ENCODE results near the gene RRAS2.

The RRAS2 gene

GRCh38 chr11:14336507-14337503 is 22.2 kb downstream of the RRAS2 start:
- TF ChIP-seq Cebpa-rat (IDR thresholded peaks at IDR 0.05) = no peak

GRCh38 chr11:14335712-14336111 is 23.3 kb downstream of the RRAS2 start:
- Histone ChIP-seq H3K27me3 (no peaks in the 10 kb centered on the region), H3K4me1 (peaks cover 0 to 23% (median 0%) of the 10 kb centered on the region in 10 experiments; a peak in 5 of 20 replicates), H4K20me1 (peaks cover 0 to 31% (median 0%) of the 10 kb centered on the region in 11 experiments; a peak in 3 of 22 replicates)

More at GRCh38 chr11:14336507-14337503, 22.2 kb downstream of the RRAS2 start:
- 0 out of 22 replicates have a peak, but pooled peaks cover 0 to 3% (median 0%) of the 10 kb centered on the region in 11 experiments for H3K36me3 ChIP-seq
- no peak overlapping the region for H3K9ac ChIP-seq
- H3K27ac ChIP-seq = no peak overlapping the region
- H3K4me1 ChIP-seq = peaks cover 0 to 13% (median 0%) of the 10 kb centered on the region in 10 experiments; a peak in 5 of 20 replicates
- H3K27me3 ChIP-seq = no peaks in the 10 kb centered on the region
- peaks cover 9 to 34% (median 18%) of the 10 kb centered on the region in 11 experiments; a peak in 18 of 22 replicates for H3K9me3 ChIP-seq (replicated peaks in 1 of 11)
- peak overlapping the region in 2 of 11 experiments; percentile 3 to 35; a peak in 1 of 22 replicates for H3K4me2 ChIP-seq
- H3K4me3 ChIP-seq = no peak overlapping the region
- peaks cover 0 to 31% (median 0%) of the 10 kb centered on the region in 11 experiments; a peak in 3 of 22 replicates for H4K20me1 ChIP-seq

GRCh38 chr11:14334893-14335292 is 24.1 kb downstream of the RRAS2 start:
- 0 out of 22 replicates have a peak, but pooled peaks cover 0 to 3% (median 0%) of the 10 kb centered on the region in 11 experiments for H3K36me3 ChIP-seq
- no peak overlapping the region for H3K4me3 ChIP-seq
- H3K27ac ChIP-seq = no peak overlapping the region
- no peak overlapping the region for H3K4me2 ChIP-seq
- H3K4me1 ChIP-seq = peaks cover 0 to 24% (median 0%) of the 10 kb centered on the region in 10 experiments; a peak in 5 of 20 replicates
- no peaks in the 10 kb centered on the region for H3K27me3 ChIP-seq
- peaks cover 0 to 34% (median 0%) of the 10 kb centered on the region in 11 experiments; a peak in 3 of 22 replicates for H4K20me1 ChIP-seq
- TF ChIP-seq Cebpa-rat (IDR thresholded peaks at IDR 0.05) = no peak
- H3K9ac ChIP-seq = no peak overlapping the region
- H3K9me3 ChIP-seq (replicated peaks in 1 of 11) = peaks cover 9 to 20% (median 17%) of the 10 kb centered on the region in 11 experiments; a peak in 16 of 22 replicates

More at GRCh38 chr11:14335712-14336111, 23.3 kb downstream of the RRAS2 start:
- no peak for TF ChIP-seq Cebpa-rat (IDR thresholded peaks at IDR 0.05)
- peaks cover 9 to 27% (median 18%) of the 10 kb centered on the region in 11 experiments; a peak in 18 of 22 replicates for H3K9me3 ChIP-seq (replicated peaks in 1 of 11)
- no peak overlapping the region for H3K9ac ChIP-seq
- H3K4me2 ChIP-seq = no peak overlapping the region
- H3K4me3 ChIP-seq = no peak overlapping the region
- H3K36me3 ChIP-seq = 0 out of 22 replicates have a peak, but pooled peaks cover 0 to 3% (median 0%) of the 10 kb centered on the region in 11 experiments
- H3K27ac ChIP-seq = no peak overlapping the region

GRCh38 chr11:14334192-14334591 is 24.8 kb downstream of the RRAS2 start:
- Histone ChIP-seq H3K36me3 (0 out of 22 replicates have a peak, but pooled peaks cover 0 to 3% (median 0%) of the 10 kb centered on the region in 11 experiments), H3K9ac (no peak overlapping the region), H3K4me3 (no peak overlapping the region), H3K4me1 (peaks cover 0 to 24% (median 0%) of the 10 kb centered on the region in 10 experiments; a peak in 5 of 20 replicates), H3K4me2 (no peak overlapping the region), H3K27me3 (no peaks in the 10 kb centered on the region), H3K27ac (no peak overlapping the region), H3K9me3 (replicated peaks in 1 of 11) (peaks cover 9 to 20% (median 17%) of the 10 kb centered on the region in 11 experiments; a peak in 16 of 22 replicates), H4K20me1 (peaks cover 0 to 34% (median 0%) of the 10 kb centered on the region in 11 experiments; a peak in 3 of 22 replicates)
- no peak for TF ChIP-seq Cebpa-rat (IDR thresholded peaks at IDR 0.05)

GRCh38 chr11:14331476-14332136 is 27.4 kb downstream of the RRAS2 start:
- H3K4me2 ChIP-seq = peak overlapping the region in 3 of 11 experiments; percentile 48 to 78 (median 60); a peak in 5 of 22 replicates
- H3K9ac ChIP-seq = no peak overlapping the region
- H4K20me1 ChIP-seq = peaks cover 0 to 34% (median 0%) of the 10 kb centered on the region in 11 experiments; a peak in 3 of 22 replicates

GRCh38 chr11:14330881-14331280 is 28.1 kb downstream of the RRAS2 start:
- 0 out of 22 replicates have a peak, but pooled peaks cover 0 to under 1% (median 0%) of the 10 kb centered on the region in 11 experiments for H3K36me3 ChIP-seq
- peaks cover 16 to 36% (median 22%) of the 10 kb centered on the region in 10 experiments for H3K4me1 ChIP-seq
- TF ChIP-seq Cebpa-rat (IDR thresholded peaks at IDR 0.05) = no peak
- H3K9ac ChIP-seq = no peak overlapping the region
- no peaks in the 10 kb centered on the region for H3K27me3 ChIP-seq
- peaks cover 0 to 33% (median 0%) of the 10 kb centered on the region in 11 experiments; a peak in 3 of 22 replicates for H4K20me1 ChIP-seq
- peaks cover under 1 to 4% (median 2%) of the 10 kb centered on the region in 11 experiments; a peak in 13 of 22 replicates for H3K9me3 ChIP-seq (replicated peaks in 1 of 11)
- H3K27ac ChIP-seq = no peak overlapping the region
- H3K4me3 ChIP-seq = no peak overlapping the region
- no peak overlapping the region; a peak in 1 of 22 replicates for H3K4me2 ChIP-seq

More at GRCh38 chr11:14331476-14332136, 27.4 kb downstream of the RRAS2 start:
- TF ChIP-seq Cebpa-rat (IDR thresholded peaks at IDR 0.05) = no peak
- peaks cover 6 to 11% (median 9%) of the 10 kb centered on the region in 11 experiments; a peak in 15 of 22 replicates for H3K9me3 ChIP-seq (replicated peaks in 1 of 11)
- H3K4me3 ChIP-seq = no peak overlapping the region
- 0 out of 22 replicates have a peak overlapping the region, but pooled peaks of 1 of the 11 experiments have one; percentile 2 for H3K27ac ChIP-seq
- 0 out of 22 replicates have a peak, but pooled peaks cover 0 to 3% (median 0%) of the 10 kb centered on the region in 11 experiments for H3K36me3 ChIP-seq
- H3K27me3 ChIP-seq = no peaks in the 10 kb centered on the region
- peaks cover 10 to 29% (median 14%) of the 10 kb centered on the region in 10 experiments for H3K4me1 ChIP-seq

GRCh38 chr11:14329702-14330101 is 29.3 kb downstream of the RRAS2 start:
- H3K9ac ChIP-seq = no peak overlapping the region
- H3K27ac ChIP-seq = no peak overlapping the region
- no peaks in the 10 kb centered on the region for H3K27me3 ChIP-seq
- no peaks in the 10 kb centered on the region for H3K36me3 ChIP-seq
- H4K20me1 ChIP-seq = peaks cover 0 to 33% (median 0%) of the 10 kb centered on the region in 11 experiments; a peak in 3 of 22 replicates
- no peaks in the 10 kb centered on the region for H3K9me3 ChIP-seq (replicated peaks in 1 of 11)
- no peak overlapping the region for H3K4me2 ChIP-seq
- TF ChIP-seq Cebpa-rat (IDR thresholded peaks at IDR 0.05) = no peak
- H3K4me3 ChIP-seq = no peak overlapping the region
- H3K4me1 ChIP-seq = peaks cover 26 to 48% (median 33%) of the 10 kb centered on the region in 10 experiments

GRCh38 chr11:14327116-14327515 is 31.9 kb downstream of the RRAS2 start:
- Histone ChIP-seq H3K4me1 (peaks cover 28 to 50% (median 38%) of the 10 kb centered on the region in 10 experiments), H3K36me3 (no peaks in the 10 kb centered on the region), H4K20me1 (peaks cover 0 to 30% (median 0%) of the 10 kb centered on the region in 11 experiments; a peak in 3 of 22 replicates), H3K9ac (no peak overlapping the region), H3K4me3 (no peak overlapping the region), H3K9me3 (replicated peaks in 1 of 11) (peaks cover 0 to 2% (median 0%) of the 10 kb centered on the region in 11 experiments; a peak in 1 of 22 replicates), H3K4me2 (peak overlapping the region; percentile 6 to 66 (median 48); a peak in 20 of 22 replicates), H3K27ac (no peak overlapping the region), H3K27me3 (no peaks in the 10 kb centered on the region)
- no peak for TF ChIP-seq Cebpa-rat (IDR thresholded peaks at IDR 0.05)
